Measurements from ENCODE around the gene PCNX2. TPM values are rescaled to one million over a fixed set of nuclear protein-coding genes. Genes with fewer than 3 reads are reported as not detected.

Gene PCNX2
- total RNA-seq, 1 donor from 2014 or later, result 25.5 TPM

DNA sequence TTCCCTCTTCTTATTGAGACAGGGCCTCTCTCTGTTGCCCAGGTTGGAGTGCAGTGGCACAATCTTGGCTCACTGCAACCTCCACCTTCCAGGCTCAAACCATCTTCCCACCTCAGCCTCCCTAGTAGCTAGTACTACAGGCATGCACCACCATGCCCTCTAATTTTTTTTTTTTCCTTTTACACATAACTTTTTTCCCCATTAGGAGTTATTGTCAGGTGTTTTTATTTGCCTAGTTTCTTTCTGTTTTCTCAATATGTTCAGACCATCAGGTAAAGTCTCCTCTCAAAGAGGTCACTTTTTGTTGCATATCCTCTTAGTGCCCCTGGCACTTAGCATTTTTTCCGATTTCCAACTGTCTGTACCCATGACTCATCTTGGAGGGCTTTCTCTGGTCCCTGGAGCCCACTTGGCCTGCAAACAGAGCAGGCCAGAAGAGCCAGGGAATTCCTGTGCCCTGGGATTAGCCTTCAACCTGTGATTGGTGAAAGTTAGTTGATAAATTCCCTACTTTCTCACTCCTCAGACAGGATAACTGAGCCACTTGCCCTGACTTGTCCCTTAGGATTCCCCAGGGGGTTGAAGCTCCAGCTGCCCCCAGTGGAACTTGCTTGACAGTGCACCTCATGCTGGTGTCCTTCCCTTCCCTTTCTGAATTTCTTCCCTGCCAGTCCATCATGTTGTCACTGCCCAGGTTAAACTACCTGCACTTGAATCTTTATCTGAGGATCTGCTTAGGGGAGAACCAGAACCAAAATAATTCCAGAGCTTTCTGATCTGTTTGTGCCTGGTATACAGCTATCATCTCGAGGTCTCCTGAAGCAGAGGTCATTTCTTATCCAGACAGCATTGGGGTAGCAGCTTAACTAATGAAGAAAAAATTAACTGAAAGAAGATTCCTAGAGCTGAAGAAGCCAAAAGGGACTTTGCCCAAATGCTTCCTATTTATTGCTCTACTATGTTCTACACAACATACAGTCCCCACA, 342.7 kb downstream of the PCNX2 start:
- H3K4me1 ChIP-seq (ENCODE audit: insufficient read depth, low read length), result peaks cover 23% of the 10 kb centered on the region
- peak overlapping the region; percentile 68 for H3K4me3 Mint-ChIP-seq (ENCODE audit: unreplicated experiment)
- TF ChIP-seq CTCF (IDR thresholded peaks at IDR 0.05; ENCODE audit: insufficient read depth, low read depth, low read length), result peak; percentile 54
- TF ChIP-seq EZH2 (IDR thresholded peaks at IDR 0.05; ENCODE audit: insufficient read depth, low read length), result no peak
- peaks cover 29% of the 10 kb centered on the region for H3K79me2 ChIP-seq (ENCODE audit: insufficient read depth, low read length)
- peaks cover 7% of the 10 kb centered on the region for H3K36me3 Mint-ChIP-seq (ENCODE audit: low read depth, unreplicated experiment)
- no peaks in the 10 kb centered on the region for H3K27me3 ChIP-seq (ENCODE audit: insufficient read depth, low read length)
- H3K36me3 ChIP-seq (ENCODE audit: insufficient read depth, low read length), result no peaks in the 10 kb centered on the region
- peak overlapping the region; percentile 3 for H2AFZ ChIP-seq (ENCODE audit: low read depth, low read length)
- H3K4me2 ChIP-seq (ENCODE audit: low read length), result peak overlapping the region; percentile 7
- H3K9me3 ChIP-seq (ENCODE audit: insufficient read depth, low read depth, low read length), result no peaks in the 10 kb centered on the region
- H4K20me1 ChIP-seq (ENCODE audit: insufficient read depth, low read length), result no peaks in the 10 kb centered on the region
- H3K27ac Mint-ChIP-seq (ENCODE audit: unreplicated experiment), result peak overlapping the region; percentile 97
- peaks cover 2% of the 10 kb centered on the region for H3K9me3 Mint-ChIP-seq (ENCODE audit: unreplicated experiment)
- no peak for FAIRE-seq
- no peak overlapping the region for H3K4me3 ChIP-seq (ENCODE audit: insufficient read depth, low read depth, low read length)
- H3K9ac ChIP-seq (ENCODE audit: low read length), result no peak overlapping the region
- peaks cover 45% of the 10 kb centered on the region for H3K4me1 Mint-ChIP-seq (ENCODE audit: low read depth, unreplicated experiment)
- H3K27me3 Mint-ChIP-seq (ENCODE audit: low read depth, unreplicated experiment), result no peaks in the 10 kb centered on the region
- no peak for DNase-seq (ENCODE audit: low read depth)
- H3K27ac ChIP-seq (ENCODE audit: low read depth, low read length), result no peak overlapping the region

GRCh38 chr1:232951605-232952004, 343.9 kb downstream of the PCNX2 start:
- DNase-seq (ENCODE audit: low read depth), result no peak
- peak overlapping the region; percentile 98 for H3K4me3 Mint-ChIP-seq (ENCODE audit: unreplicated experiment)
- H3K9ac ChIP-seq (ENCODE audit: low read length), result peak overlapping the region; percentile 84
- peak overlapping the region; percentile 84 for H3K4me2 ChIP-seq (ENCODE audit: low read length)
- no peaks in the 10 kb centered on the region for H3K36me3 ChIP-seq (ENCODE audit: insufficient read depth, low read length)
- H3K4me3 ChIP-seq (ENCODE audit: insufficient read depth, low read depth, low read length), result peak overlapping the region; percentile 84
- FAIRE-seq, result no peak
- H3K4me1 ChIP-seq (ENCODE audit: insufficient read depth, low read length), result peaks cover 23% of the 10 kb centered on the region
- no peaks in the 10 kb centered on the region for H3K9me3 Mint-ChIP-seq (ENCODE audit: unreplicated experiment)
- H3K4me1 Mint-ChIP-seq (ENCODE audit: low read depth, unreplicated experiment), result peaks cover 45% of the 10 kb centered on the region
- no peaks in the 10 kb centered on the region for H4K20me1 ChIP-seq (ENCODE audit: insufficient read depth, low read length)
- no peaks in the 10 kb centered on the region for H3K27me3 ChIP-seq (ENCODE audit: insufficient read depth, low read length)
- no peak overlapping the region for H3K27ac Mint-ChIP-seq (ENCODE audit: unreplicated experiment)
- TF ChIP-seq CTCF (IDR thresholded peaks at IDR 0.05; ENCODE audit: insufficient read depth, low read depth, low read length) (no peak), EZH2 (IDR thresholded peaks at IDR 0.05; ENCODE audit: insufficient read depth, low read length) (no peak)
- peaks cover 2% of the 10 kb centered on the region for H3K36me3 Mint-ChIP-seq (ENCODE audit: low read depth, unreplicated experiment)
- H3K27me3 Mint-ChIP-seq (ENCODE audit: low read depth, unreplicated experiment), result no peaks in the 10 kb centered on the region
- H3K9me3 ChIP-seq (ENCODE audit: insufficient read depth, low read depth, low read length), result no peaks in the 10 kb centered on the region
- H2AFZ ChIP-seq (ENCODE audit: low read depth, low read length), result no peak overlapping the region
- H3K27ac ChIP-seq (ENCODE audit: low read depth, low read length), result no peak overlapping the region
- H3K79me2 ChIP-seq (ENCODE audit: insufficient read depth, low read length), result peaks cover 29% of the 10 kb centered on the region

Data from astrocyte (in vitro differentiated cells and primary cell).